HepG2 (cell line): ENCODE data around the gene RMDN2. TPM values are rescaled to one million over a fixed set of nuclear protein-coding genes. Genes with fewer than 3 reads are reported as not detected.

Experiments
- ARNT2 ChIP-seq: sonication (generic); formaldehyde crosslinking; IDR thresholded peaks from 2 replicates; pipeline ENCODE4 v1.8.0; 2022; ENCODE audit warnings: mild to moderate bottlenecking, low read depth, missing genetic modification reagents, moderate library complexity
- CENPT ChIP-seq: sonication (generic); formaldehyde crosslinking; IDR thresholded peaks from 2 replicates; pipeline ENCODE4 v1.8.0; 2022; ENCODE audit warnings: low read depth, mild to moderate bottlenecking, moderate library complexity, missing genetic modification reagents
- EEA1 ChIP-seq: sonication (generic); formaldehyde crosslinking; IDR thresholded peaks from 2 replicates; pipeline ENCODE4 v1.5.1; 2020; ENCODE audit warnings: mild to moderate bottlenecking, missing genetic modification reagents, borderline replicate concordance
- NFIB ChIP-seq: sonication (generic); formaldehyde crosslinking; IDR thresholded peaks from 2 replicates; pipeline ENCODE4 v1.9.0; 2021; ENCODE audit warnings: missing genetic modification reagents, mild to moderate bottlenecking, borderline replicate concordance
- PRMT3 ChIP-seq: sonication (generic); formaldehyde crosslinking; IDR thresholded peaks from 2 replicates; pipeline ENCODE4 v1.8.1; 2022; ENCODE audit warnings: low read depth, mild to moderate bottlenecking, moderate library complexity, missing genetic modification reagents, borderline replicate concordance
- RORA ChIP-seq: sonication (generic); formaldehyde crosslinking; IDR thresholded peaks from 2 replicates; pipeline ENCODE4 v1.5.0; 2020; ENCODE audit warnings: mild to moderate bottlenecking, missing genetic modification reagents, moderate library complexity
- SP1 ChIP-seq, 2 experiments: fragments of 450-650 bp in 1 of 2; sonication (generic) in 1 of 2; formaldehyde crosslinking in 1 of 2; IDR thresholded peaks; 2 replicates each; pipeline versions ENCODE4 v1.4.0 to v1.6.1; 2016 to 2020; ENCODE audit warnings: missing genetic modification reagents in 1 of 2
- TAF15 ChIP-seq: fragments of 200-400 bp; formaldehyde crosslinking; IDR thresholded peaks from one replicate; pipeline ENCODE4 v1.6.1; 2018; ENCODE audit warnings: mild to moderate bottlenecking, low read depth, low read length; ENCODE audit not compliant: poor library complexity, severe bottlenecking
- ZBTB20 ChIP-seq: sonication (generic); formaldehyde crosslinking; IDR thresholded peaks from 2 replicates; pipeline ENCODE4 v1.8.1; 2023; ENCODE audit warnings: missing genetic modification reagents, low read depth, mild to moderate bottlenecking, borderline replicate concordance
- ZNF567 ChIP-seq: sonication (generic); formaldehyde crosslinking; IDR thresholded peaks from 2 replicates; pipeline ENCODE4 v1.8.1; 2023; ENCODE audit warnings: mild to moderate bottlenecking, missing genetic modification reagents, borderline replicate concordance
- ZNF780A ChIP-seq: sonication (generic); formaldehyde crosslinking; IDR thresholded peaks from 2 replicates; pipeline ENCODE4 v1.8.0; 2022; ENCODE audit warnings: mild to moderate bottlenecking, missing genetic modification reagents, moderate library complexity
- polyA plus RNA-seq, 8 experiments: library from polyadenylated mRNA; depleted of rRNA in 3 of 8; stranded (reverse) in 7 of 8; unstranded in 1 of 8; fragments of >200 nt; fragmentation: Illumina TruSeq in 4 of 8; extraction: Trizol in 4 of 8; gene quantifications; 2 replicates each; pipeline versions ENCODE4 v1.2.1 to v1.2.3, GENCODE V29; 2011 to 2016; ENCODE audit warnings: low read depth in 4 of 8, missing spikeins in 1 of 8, mixed read lengths in 1 of 8; ENCODE audit not compliant: insufficient read depth in 1 of 8
- total RNA-seq, 5 experiments: library from RNA; depleted of rRNA; stranded (reverse); fragments of >200 nt; fragmentation: Illumina TruSeq; extraction: Trizol; gene quantifications; 2 replicates each; pipeline ENCODE4 v1.2.3, GENCODE V29; 2016; ENCODE audit warnings: low read depth in 1 of 5
- TF ChIP-seq, protein P1 (sequence below): sonication (generic); formaldehyde crosslinking; IDR thresholded peaks from 2 replicates; pipeline ENCODE4 v1.4.0; 2020; ENCODE audit warnings: missing genetic modification reagents
- TF ChIP-seq, protein P2 (sequence below): sonication (generic); formaldehyde crosslinking; IDR thresholded peaks from 2 replicates; pipeline ENCODE4 v1.4.0; 2020; ENCODE audit warnings: missing genetic modification reagents, borderline replicate concordance
- TF ChIP-seq, protein P3 (sequence below): sonication (generic); formaldehyde crosslinking; IDR thresholded peaks from 2 replicates; pipeline ENCODE4 v1.4.0; 2020; ENCODE audit warnings: low read depth, missing genetic modification reagents
- TF ChIP-seq, protein P4 (sequence below): sonication (generic); formaldehyde crosslinking; IDR thresholded peaks from 2 replicates; pipeline ENCODE4 v1.4.0; 2020; ENCODE audit warnings: mild to moderate bottlenecking, missing genetic modification reagents

RMDN2 gene
- total and polyA plus RNA-seq, 2 of the 13 experiments (the other 11 are each of a cell fraction or from before 2014, with no cell fraction given), result 2.3 to 8.9 TPM

DNA sequence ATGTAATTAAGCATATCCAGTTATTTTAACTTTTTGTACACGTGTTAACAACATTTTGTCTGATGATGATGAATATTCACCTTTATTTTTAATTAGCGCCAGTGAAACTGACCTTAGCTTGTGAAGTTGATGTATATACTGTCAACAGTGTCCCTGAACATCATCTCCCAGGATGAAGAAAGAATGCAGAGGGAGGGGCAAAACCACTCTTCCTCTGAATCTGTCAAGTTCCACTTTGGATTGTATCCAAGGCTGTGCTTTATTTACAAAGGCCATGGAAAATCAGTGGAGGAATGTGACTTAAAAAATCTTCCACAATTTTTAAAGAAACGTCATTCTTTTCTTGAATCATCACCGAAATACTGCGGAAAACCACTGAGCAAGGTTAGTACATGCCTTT lies 4.5 kb upstream of the RMDN2 start (continued):
- TF ChIP-seq, protein P1, sequence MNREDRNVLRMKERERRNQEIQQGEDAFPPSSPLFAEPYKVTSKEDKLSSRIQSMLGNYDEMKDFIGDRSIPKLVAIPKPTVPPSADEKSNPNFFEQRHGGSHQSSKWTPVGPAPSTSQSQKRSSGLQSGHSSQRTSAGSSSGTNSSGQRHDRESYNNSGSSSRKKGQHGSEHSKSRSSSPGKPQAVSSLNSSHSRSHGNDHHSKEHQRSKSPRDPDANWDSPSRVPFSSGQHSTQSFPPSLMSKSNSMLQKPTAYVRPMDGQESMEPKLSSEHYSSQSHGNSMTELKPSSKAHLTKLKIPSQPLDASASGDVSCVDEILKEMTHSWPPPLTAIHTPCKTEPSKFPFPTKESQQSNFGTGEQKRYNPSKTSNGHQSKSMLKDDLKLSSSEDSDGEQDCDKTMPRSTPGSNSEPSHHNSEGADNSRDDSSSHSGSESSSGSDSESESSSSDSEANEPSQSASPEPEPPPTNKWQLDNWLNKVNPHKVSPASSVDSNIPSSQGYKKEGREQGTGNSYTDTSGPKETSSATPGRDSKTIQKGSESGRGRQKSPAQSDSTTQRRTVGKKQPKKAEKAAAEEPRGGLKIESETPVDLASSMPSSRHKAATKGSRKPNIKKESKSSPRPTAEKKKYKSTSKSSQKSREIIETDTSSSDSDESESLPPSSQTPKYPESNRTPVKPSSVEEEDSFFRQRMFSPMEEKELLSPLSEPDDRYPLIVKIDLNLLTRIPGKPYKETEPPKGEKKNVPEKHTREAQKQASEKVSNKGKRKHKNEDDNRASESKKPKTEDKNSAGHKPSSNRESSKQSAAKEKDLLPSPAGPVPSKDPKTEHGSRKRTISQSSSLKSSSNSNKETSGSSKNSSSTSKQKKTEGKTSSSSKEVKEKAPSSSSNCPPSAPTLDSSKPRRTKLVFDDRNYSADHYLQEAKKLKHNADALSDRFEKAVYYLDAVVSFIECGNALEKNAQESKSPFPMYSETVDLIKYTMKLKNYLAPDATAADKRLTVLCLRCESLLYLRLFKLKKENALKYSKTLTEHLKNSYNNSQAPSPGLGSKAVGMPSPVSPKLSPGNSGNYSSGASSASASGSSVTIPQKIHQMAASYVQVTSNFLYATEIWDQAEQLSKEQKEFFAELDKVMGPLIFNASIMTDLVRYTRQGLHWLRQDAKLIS (CRISPR knock-in tag), result no peak
- TF ChIP-seq SP1 (IDR thresholded peaks at IDR 0.05), result no peak
- no peak for TF ChIP-seq SP1 (CRISPR knock-in tag; IDR thresholded peaks at IDR 0.05)
- TF ChIP-seq, protein P2, sequence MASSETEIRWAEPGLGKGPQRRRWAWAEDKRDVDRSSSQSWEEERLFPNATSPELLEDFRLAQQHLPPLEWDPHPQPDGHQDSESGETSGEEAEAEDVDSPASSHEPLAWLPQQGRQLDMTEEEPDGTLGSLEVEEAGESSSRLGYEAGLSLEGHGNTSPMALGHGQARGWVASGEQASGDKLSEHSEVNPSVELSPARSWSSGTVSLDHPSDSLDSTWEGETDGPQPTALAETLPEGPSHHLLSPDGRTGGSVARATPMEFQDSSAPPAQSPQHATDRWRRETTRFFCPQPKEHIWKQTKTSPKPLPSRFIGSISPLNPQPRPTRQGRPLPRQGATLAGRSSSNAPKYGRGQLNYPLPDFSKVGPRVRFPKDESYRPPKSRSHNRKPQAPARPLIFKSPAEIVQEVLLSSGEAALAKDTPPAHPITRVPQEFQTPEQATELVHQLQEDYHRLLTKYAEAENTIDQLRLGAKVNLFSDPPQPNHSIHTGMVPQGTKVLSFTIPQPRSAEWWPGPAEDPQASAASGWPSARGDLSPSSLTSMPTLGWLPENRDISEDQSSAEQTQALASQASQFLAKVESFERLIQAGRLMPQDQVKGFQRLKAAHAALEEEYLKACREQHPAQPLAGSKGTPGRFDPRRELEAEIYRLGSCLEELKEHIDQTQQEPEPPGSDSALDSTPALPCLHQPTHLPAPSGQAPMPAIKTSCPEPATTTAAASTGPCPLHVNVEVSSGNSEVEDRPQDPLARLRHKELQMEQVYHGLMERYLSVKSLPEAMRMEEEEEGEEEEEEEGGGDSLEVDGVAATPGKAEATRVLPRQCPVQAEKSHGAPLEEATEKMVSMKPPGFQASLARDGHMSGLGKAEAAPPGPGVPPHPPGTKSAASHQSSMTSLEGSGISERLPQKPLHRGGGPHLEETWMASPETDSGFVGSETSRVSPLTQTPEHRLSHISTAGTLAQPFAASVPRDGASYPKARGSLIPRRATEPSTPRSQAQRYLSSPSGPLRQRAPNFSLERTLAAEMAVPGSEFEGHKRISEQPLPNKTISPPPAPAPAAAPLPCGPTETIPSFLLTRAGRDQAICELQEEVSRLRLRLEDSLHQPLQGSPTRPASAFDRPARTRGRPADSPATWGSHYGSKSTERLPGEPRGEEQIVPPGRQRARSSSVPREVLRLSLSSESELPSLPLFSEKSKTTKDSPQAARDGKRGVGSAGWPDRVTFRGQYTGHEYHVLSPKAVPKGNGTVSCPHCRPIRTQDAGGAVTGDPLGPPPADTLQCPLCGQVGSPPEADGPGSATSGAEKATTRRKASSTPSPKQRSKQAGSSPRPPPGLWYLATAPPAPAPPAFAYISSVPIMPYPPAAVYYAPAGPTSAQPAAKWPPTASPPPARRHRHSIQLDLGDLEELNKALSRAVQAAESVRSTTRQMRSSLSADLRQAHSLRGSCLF (CRISPR knock-in tag), result no peak
- no peak for TF ChIP-seq CENPT
- TF ChIP-seq, protein P3, sequence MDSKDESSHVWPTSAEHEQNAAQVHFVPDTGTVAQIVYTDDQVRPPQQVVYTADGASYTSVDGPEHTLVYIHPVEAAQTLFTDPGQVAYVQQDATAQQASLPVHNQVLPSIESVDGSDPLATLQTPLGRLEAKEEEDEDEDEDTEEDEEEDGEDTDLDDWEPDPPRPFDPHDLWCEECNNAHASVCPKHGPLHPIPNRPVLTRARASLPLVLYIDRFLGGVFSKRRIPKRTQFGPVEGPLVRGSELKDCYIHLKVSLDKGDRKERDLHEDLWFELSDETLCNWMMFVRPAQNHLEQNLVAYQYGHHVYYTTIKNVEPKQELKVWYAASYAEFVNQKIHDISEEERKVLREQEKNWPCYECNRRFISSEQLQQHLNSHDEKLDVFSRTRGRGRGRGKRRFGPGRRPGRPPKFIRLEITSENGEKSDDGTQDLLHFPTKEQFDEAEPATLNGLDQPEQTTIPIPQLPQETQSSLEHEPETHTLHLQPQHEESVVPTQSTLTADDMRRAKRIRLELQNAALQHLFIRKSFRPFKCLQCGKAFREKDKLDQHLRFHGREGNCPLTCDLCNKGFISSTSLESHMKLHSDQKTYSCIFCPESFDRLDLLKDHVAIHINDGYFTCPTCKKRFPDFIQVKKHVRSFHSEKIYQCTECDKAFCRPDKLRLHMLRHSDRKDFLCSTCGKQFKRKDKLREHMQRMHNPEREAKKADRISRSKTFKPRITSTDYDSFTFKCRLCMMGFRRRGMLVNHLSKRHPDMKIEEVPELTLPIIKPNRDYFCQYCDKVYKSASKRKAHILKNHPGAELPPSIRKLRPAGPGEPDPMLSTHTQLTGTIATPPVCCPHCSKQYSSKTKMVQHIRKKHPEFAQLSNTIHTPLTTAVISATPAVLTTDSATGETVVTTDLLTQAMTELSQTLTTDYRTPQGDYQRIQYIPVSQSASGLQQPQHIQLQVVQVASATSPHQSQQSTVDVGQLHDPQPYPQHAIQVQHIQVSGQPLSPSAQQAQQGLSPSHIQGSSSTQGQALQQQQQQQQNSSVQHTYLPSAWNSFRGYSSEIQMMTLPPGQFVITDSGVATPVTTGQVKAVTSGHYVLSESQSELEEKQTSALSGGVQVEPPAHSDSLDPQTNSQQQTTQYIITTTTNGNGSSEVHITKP (CRISPR knock-in tag), result no peak
- no peak for TF ChIP-seq RORA (CRISPR knock-in tag)
- no peak for TF ChIP-seq PRMT3 (CRISPR knock-in tag)
- TF ChIP-seq, protein P4, sequence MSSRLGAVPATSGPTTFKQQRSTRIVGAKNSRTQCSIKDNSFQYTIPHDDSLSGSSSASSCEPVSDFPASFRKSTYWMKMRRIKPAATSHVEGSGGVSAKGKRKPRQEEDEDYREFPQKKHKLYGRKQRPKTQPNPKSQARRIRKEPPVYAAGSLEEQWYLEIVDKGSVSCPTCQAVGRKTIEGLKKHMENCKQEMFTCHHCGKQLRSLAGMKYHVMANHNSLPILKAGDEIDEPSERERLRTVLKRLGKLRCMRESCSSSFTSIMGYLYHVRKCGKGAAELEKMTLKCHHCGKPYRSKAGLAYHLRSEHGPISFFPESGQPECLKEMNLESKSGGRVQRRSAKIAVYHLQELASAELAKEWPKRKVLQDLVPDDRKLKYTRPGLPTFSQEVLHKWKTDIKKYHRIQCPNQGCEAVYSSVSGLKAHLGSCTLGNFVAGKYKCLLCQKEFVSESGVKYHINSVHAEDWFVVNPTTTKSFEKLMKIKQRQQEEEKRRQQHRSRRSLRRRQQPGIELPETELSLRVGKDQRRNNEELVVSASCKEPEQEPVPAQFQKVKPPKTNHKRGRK, result no peak
- no peak for TF ChIP-seq EEA1 (CRISPR knock-in tag)
- no peak for TF ChIP-seq ZNF567
- TF ChIP-seq TAF15, result no peak
- TF ChIP-seq ZBTB20 (CRISPR knock-in tag), result peak; percentile 75
- TF ChIP-seq ZNF780A (CRISPR knock-in tag), result no peak
- no peak for TF ChIP-seq NFIB (CRISPR knock-in tag)
- no peak for TF ChIP-seq ARNT2
